ENCODE data around the gene CD86.

CD86 gene

DNA sequence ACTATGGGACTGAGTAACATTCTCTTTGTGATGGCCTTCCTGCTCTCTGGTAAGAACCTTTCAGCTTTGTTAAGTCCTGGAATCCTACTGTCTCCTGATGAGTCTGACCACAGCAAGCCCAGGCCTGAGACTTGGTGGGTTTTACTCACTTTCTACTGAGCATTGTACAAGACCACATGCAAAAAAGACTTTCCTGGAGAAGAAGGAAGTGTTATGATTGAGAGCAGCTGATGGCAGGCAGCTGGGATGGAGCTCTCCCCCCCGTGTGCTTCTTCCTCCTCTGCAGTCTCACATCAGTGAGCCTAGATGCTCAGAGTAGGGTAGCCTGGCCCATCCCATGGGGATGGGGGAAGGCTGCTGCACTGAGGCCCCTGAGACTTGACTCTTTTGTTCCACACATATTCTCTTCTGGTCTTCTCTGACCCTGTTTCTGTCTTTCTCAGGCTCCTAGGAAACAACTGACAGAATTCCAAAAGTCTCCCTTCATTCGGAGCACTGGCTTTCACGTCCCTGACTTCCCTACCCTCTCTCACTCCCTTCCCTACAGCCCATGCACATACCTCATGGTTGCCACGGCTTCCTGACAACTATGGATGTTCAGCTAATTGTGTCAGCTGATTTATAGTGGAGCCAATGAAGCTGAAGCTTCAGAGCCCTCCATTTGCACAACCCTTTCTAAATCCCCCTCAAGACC is 36.6 kb downstream of the CD86 start:
- peak in 3 of 56 donors; percentile 2 to 25 (median 4) for DNase-seq

DNA sequence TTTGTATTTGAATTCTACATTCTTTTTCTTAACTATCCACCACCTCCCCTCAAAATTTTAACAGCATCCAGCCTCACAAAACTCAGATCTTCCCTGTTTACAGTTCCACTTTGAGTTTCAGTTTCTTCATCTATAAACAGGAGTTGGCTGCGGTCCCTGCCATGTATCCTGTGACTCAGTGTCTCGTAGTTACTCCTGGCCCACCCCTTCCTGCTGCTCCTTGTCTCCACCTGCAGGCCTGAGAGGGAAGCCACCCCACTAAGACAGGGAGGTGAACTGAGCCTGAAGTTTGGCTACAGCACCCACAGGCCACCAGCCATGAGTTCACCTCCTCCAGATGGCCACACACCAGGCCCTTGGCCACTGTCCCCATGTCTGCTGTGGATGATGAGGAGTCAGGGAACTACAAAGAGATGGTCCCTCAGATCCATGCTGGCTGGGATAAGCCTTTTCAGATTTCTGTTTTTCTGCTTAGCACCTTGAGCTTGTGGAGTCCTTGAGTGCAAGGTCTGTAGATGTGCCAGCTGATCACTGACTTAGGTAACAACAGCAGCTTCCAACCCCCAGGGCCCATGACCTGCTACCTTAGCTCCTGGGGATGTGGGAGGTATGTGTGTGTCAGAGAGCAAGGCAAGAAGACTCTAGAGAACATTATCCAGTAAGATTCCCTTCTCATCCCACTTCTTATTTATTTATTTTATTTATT is 37.5 kb downstream of the CD86 start:
- peak in 2 of 56 donors; percentile 2 to 8 for DNase-seq

- DNase-seq: no peak
Observed at GRCh38 chr3:122094125-122094524, 39.0 kb downstream of the CD86 start.

DNA sequence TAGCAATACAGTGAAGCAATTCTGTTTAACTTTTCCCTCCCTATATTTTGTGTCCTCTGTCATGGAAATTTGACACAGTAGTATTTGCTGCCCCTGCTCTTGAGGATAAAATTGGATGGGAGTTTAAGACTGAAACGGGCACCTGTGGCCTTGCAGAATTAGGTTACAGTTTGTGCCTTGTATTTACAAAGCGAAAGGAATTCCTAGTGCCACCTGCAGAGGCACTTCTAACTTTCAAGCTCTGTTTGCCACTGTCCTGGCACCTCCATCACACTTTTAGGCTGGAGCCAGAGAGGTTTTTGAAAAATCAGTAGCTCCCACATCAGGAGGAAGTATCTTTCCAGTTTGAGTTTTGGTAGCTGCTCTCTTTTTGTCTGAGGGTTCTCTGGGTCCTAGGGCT is 39.5 kb downstream of the CD86 start:
- no peak for DNase-seq

DNA sequence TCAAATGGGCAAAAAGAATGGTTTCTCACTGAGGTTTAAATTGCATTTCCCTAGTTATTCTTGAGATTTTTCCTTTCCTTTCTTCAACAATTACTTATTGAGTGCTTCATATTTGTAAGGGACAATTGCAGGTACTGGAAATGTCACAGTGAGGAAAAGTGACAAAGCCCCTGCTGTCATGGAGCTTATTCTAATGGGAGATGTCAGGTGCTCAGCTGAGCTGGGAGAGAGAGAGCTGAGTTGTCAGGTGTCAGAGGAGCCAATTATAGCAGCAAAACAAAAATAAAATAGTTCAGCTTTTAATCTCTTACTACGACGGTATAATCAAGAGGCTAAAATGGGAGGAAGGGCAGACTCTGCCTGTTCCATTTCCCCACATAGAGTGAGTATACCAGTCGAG is 42.0 kb downstream of the CD86 start:
- no peak for DNase-seq

DNA sequence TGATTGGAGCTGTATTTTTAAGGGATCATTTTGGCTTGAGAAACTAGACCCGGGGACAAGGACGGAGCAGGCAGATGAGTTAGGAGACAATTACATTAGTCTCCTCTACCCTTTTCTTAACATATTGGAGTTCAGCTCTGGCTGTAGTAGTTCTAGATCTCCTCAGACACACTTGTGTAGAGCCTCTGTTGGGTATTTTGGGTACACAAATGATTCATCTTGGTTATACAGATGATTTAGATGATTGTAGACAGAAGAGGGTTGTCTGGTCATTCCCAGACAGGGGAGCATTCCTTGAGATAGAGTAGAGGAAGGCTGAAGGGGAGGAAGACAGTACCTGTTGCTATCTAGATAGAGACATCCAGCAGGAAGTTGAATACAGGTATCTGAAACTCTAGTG is 43.4 kb downstream of the CD86 start:
- no peak for DNase-seq

GRCh38 chr3:122099255-122099654 is 44.1 kb downstream of the CD86 start:
- no peak for DNase-seq

DNA sequence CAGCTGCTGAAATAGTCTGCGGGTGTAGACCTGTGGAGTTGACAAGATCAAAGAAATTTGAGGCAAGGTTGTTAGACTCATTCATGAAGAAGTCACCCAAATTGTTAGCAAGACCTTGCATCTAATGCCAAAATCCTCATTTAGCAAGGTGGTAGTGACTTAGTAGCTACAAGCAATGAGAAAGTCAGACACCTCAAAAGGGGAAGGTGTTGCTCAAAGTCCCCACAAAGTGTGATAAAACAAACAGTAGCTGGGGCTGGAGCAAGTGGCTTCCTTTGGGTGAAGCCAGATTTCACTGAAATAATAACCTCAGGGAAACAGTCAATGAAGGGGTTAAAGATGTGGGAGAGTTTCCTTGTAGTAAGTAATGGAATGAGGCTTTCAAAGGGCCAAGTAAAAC is 44.9 kb downstream of the CD86 start:
- no peak for DNase-seq

DNA sequence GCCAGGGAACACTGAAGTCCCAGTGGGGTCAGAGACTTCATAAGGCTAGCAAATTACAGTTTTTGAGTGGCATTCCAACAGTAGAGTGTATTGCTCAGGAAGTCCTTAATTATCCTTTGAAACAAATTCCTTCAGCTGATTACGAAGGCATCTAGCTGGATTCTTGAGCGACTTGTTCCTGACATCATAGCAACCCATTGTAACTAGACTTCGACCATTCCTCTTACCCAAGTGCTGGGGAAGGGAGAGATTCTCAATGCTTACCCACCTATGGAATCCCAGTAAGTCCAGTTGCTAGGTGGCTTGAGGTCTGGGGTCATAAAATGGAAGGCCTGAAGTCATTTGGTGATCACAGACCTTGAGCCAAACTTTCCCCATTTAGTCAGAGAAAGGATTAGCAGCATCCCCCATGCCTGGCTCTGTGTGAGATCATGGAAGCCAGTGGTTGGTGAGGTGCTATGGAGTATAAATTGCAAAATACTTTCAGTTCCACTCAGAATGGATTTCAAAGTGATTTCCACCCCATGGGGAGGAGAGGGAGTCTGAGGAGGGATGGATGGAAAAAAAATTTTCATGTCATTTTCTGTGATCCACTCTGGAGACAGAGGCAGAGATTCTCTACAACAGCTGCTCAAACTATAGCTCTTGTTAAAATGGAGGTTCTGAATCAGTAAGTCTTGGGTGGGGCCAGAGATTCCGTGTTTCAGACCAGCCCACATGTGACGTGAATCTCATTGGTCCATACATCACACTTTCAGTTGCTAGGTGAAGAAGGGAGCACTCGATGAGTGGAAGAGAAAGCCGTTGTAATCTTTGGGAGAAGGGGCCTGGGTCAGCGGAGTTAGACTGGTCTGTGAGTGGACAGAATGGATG is 45.7 kb downstream of the CD86 start:
- no peak for DNase-seq

GRCh38 chr3:122101646-122102045 is 46.5 kb downstream of the CD86 start:
- no peak for DNase-seq

DNA sequence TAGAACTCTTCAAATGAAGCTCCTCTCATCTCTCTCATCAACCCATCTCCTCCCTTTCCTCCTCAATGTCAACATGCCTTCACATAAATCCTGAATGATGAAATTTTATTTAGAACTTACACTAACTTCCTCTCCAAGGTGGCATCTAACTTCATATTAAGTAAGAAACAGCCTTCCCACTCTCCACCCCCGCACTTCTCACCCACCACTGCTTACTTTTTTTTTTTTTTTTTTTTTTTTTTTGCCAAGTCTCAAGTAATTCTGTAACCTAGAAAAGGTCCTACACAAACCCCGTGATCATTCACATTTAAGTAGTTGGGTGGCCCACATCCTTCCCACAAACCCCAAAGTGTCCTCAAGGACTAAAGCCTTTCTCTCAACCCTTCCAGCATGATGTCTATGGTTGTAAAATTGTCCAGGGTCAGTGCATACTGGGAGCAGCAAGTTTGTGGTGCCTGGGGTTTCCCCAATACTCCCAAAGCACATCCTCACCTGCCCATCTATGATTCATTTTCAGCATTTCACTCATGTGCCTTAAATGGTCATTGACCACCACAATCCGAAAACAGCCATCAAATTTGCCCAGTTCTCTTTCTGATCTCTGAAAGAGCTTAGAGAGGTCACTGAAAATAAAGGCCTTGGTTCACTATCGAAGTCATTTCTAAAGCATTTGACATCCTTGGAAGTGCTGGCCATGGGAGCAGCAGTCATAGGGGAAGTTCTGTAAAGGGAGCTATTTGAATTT is 47.2 kb downstream of the CD86 start:
- no peak for DNase-seq

- no peak for DNase-seq
Observed at GRCh38 chr3:122103821-122104514, 48.8 kb downstream of the CD86 start.

- DNase-seq: no peak
Observed at GRCh38 chr3:122104515-122105194, 49.5 kb downstream of the CD86 start.

DNA sequence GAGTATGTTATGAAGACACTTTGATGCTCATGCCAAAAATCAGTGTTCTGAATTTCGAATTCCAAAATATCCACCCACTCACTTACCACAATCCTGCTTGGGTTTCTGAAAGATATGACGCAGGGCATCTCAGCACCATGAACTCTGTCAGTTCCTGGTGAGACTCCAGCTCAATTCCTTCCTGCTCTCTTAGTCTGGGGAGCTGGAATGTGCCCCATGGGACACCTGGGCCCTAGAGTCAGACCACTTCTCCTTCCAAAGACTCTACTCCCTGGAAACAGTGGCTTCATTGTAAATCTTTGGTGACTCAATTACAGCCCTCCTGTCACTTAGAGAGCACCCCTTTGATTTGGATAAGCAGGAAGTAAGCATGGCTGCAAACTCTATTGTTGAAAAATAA is 50.5 kb downstream of the CD86 start:
- DNase-seq: no peak

DNA sequence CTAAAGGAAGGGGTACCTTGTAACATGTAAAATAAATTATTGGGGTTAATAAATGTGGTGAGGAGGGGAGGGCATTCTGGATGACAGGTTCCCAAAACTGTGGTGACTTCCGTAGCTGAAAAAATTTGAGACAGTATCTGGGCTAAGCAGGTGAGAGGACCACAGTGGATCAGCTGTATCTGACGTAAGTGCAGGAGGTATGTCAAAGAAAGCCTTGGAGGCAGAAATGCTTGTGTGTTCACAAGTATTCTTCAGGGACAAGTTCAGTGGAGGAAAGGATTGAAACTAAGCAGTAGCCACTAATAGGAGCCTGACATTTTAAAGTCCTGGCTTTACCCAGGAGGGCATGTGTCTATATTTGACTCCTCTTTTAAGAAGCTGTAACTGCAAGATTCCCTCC is 52.0 kb downstream of the CD86 start:
- no peak for DNase-seq

DNA sequence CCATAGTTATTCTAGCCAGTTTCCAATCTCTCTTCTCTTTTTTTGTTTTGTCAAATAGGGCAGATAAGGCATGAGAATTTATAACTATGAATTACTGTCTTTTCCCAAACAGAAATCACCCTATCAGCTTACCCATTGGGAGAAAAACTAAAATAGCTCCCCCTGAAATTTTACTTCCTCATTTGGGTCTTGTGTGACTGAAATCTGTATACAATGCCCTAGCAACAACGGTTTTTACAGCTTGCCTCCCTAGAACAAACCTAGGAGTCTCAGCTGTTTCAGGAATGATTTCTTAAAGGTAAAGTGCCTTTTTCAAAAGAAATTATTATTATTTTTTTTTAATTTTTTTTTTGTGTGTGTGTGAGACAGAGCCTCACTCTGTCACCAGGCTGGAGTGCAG is 56.8 kb downstream of the CD86 start:
- no peak for DNase-seq

DNA sequence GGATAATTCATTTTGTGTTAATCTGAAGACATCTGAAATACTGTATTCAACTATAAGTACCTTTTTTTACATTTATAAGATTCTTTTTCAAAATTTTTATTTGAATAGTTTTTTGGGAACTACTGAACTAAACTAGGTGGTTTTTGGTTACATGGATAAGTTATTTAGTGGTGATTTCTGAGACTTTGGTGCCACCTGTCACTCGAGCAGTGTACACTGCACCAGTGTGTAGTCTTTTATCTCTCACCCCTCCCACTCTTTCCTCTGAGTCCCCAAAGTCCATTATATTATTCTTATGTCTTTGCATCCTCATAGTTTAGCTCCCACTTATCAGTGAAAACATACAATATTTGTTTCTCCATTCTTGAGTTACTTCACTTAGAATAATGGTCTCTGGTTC is 57.6 kb downstream of the CD86 start:
- no peak for DNase-seq

GRCh38 chr3:122123850-122124249 is 68.7 kb downstream of the CD86 start:
- no peak for DNase-seq

- no peak for DNase-seq
Observed at GRCh38 chr3:122132949-122133540, 77.9 kb downstream of the CD86 start.

DNA sequence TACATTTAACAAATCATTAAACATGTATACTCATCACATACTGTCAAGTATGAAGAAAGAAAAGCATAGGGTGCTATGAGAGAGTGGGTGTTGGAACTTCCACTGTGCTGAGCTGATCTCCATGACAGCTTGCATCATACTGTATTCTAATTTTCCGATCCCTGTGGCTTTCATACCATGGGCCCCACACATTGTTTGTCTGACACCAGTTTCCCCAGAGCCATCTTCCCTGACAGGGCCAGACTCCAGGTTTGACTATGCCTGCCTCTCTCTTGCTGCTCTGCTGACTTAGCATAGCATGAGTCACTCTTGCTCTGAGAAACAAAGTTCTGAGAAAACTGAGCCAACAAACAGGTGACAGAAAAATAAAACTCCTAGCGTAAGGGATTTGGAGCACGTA is 91.3 kb downstream of the CD86 start:
- no peak for DNase-seq

All from amygdala (tissue), 56 donors.